Stimulated activated CD4-positive, alpha-beta T cell treated with anti-CD3 and anti-CD28 coated beads, Interleukin-4, amount 100 ng/mL, for 24 hours (primary cell): ENCODE measurements around the gene GATA6.
A peak's percentile ranks its signal among the peaks of the same experiment; 100 is the strongest.

ENCODE experiments used
- DNase-seq: peaks from one replicate; pipeline ENCODE4 v3.0.0-alpha.2; 2020

GATA6 gene

GRCh38 chr18:22169011-22169888, at the start of gene GATA6:
GATA6 (plus strand) TSS chr18:22169589; CDS start chr18:22171145, 1,556 bp downstream.
- peak; percentile 11 for DNase-seq

GRCh38 chr18:22124970-22125369, 44.4 kb upstream of the GATA6 start:
- no peak for DNase-seq

GRCh38 chr18:22128954-22129353, 40.4 kb upstream of the GATA6 start:
- DNase-seq: no peak

GRCh38 chr18:22129778-22130177, 39.6 kb upstream of the GATA6 start:
- no peak for DNase-seq

- no peak for DNase-seq
Measured at GRCh38 chr18:22132258-22132657, 37.1 kb upstream of the GATA6 start.

GRCh38 chr18:22132763-22133162, 36.6 kb upstream of the GATA6 start:
- no peak for DNase-seq

GRCh38 chr18:22136395-22136794, 33.0 kb upstream of the GATA6 start:
- no peak for DNase-seq

- no peak for DNase-seq
Measured at GRCh38 chr18:22141211-22141610, 28.2 kb upstream of the GATA6 start.

- DNase-seq: no peak
Measured at GRCh38 chr18:22143347-22144340, 25.7 kb upstream of the GATA6 start.

- no peak for DNase-seq
Measured at GRCh38 chr18:22145160-22145559, 24.2 kb upstream of the GATA6 start.

GRCh38 chr18:22149710-22150109, 19.7 kb upstream of the GATA6 start:
- no peak for DNase-seq

- no peak for DNase-seq
Measured at GRCh38 chr18:22152093-22152492, 17.3 kb upstream of the GATA6 start.

GRCh38 chr18:22153428-22153827, 16.0 kb upstream of the GATA6 start:
- no peak for DNase-seq

GRCh38 chr18:22155584-22155983, 13.8 kb upstream of the GATA6 start:
- DNase-seq: no peak

- no peak for DNase-seq
Measured at GRCh38 chr18:22159014-22159413, 10.4 kb upstream of the GATA6 start.

GRCh38 chr18:22161090-22161489, 8.3 kb upstream of the GATA6 start:
- DNase-seq: no peak

GRCh38 chr18:22163416-22164161, 5.8 kb upstream of the GATA6 start:
- no peak for DNase-seq

GRCh38 chr18:22164337-22165048, 4.9 kb upstream of the GATA6 start:
- no peak for DNase-seq

GRCh38 chr18:22165049-22165602, 4.3 kb upstream of the GATA6 start:
- no peak for DNase-seq

GRCh38 chr18:22165603-22166068, 3.8 kb upstream of the GATA6 start:
- DNase-seq: no peak

GRCh38 chr18:22166069-22166950, 3.1 kb upstream of the GATA6 start:
- no peak for DNase-seq
